ENCODE data around the gene S1PR1.
"Not testable (repeated sequence)": the region's sequence is repeated elsewhere in the genome, so short reads cannot be mapped to it uniquely, and the experiment has no call there.

Gene S1PR1

DNA sequence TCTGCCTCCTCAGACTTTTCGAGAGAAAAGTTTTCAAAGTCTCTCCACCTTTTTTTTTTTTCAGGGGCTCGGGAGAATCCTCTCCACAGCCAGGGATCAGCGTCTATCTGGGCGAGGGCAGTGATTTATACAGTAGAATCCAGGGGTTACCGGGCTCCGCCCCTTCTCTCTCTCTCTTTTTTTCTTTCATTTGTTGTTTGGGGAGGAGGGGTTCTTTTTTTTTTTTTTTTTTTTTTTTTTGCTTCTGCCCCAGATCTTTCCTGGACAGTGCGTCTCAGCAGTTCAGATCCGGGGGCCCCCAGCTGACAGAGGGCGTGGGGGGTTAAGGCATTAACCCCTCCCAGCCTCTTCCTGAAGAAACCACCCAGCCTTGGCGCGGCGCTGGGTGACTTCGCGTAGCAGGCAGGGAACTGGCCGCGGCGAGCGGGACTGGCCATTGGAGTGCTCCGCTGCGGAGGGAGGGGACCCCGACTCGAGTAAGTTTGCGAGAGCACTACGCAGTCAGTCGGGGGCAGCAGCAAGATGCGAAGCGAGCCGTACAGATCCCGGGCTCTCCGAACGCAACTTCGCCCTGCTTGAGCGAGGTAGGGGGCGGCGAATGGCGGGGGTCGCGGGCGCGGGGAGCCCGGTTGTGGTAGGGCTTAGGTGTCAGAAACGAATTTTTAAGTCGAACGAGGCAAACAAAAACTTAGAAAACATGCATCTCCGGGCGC is at the start of gene S1PR1:
S1PR1 (plus strand) TSS at position 504 of the 713 bp plus-strand sequence. CDS start 1,966 bp downstream, outside the sequence.
- no peak for DNase-seq

DNA sequence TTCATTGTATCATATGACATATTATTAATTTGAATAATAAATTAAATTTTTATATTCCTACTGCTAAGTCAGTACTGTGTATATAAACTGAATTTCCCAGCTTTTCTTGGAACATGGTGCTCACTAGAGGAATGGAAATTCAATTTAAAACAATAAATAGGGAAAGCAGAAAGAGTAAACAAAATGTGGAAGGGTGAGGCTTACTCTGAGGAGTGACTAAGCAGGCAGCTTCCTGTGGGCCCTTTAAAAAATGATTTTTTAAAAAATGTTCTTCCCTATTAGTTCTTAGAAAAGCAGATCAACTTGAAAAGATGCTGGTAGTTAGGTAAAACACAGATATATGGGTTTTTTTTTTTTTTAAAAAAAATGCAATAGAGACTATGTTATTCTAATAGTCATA is 49.5 kb upstream of the S1PR1 start:
- no peak for DNase-seq

DNA sequence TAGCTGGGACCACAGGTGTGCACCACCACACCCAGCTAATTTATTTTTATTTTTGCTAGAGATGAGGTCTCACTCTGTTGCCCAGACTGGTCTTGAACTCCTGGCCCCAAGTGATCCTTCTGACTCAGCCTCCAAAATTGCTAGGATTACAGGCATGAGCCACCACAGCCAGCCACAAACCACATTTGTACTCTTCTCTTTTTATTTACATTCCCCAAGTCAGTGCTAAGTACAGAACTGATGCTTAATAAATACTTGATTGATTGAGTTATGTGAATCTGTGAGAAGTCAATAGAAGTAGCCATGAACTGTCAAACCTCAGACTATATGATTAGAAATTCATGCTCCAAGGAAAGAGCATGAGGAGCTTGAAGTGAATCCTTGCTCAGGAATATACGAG is 48.5 kb upstream of the S1PR1 start:
- DNase-seq, result no peak

DNA sequence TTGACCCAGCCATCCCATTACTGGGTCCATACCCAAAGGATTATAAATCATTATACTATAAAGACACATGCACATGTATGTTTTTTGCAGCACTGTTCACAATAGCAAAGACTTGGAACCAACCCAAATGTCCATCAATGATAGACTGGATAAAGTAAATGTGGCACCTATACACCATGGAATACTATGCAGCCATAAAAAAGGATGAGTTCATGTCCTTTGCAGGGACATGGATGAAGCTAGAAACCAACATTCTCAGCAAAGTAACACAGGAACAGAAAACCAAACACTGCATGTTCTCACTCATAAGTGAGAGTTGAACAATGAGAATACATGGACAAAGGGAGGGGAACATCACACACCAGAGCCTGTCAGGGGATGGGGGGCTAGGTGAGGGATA is 47.9 kb upstream of the S1PR1 start:
- not testable (repeated sequence) for DNase-seq

DNA sequence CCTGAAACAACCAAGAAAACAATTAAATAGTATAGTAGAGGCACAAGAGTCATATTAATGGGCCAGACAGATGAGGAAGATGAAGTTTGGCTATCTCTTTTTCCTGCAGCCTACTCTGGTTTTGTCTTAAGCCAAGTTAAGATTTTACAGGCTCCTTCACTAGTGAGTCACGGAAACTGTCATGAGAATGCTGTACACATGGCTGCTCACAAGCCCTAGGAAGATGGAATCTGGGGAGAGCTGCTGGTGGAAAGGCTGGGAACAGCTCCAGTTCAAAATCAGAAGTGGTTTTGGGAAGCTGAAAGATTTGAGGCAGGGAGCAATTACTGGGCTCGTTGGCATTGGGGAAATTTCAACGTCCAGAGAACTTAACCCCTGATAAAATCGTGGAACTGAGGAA is 46.4 kb upstream of the S1PR1 start:
- DNase-seq, result no peak

DNA sequence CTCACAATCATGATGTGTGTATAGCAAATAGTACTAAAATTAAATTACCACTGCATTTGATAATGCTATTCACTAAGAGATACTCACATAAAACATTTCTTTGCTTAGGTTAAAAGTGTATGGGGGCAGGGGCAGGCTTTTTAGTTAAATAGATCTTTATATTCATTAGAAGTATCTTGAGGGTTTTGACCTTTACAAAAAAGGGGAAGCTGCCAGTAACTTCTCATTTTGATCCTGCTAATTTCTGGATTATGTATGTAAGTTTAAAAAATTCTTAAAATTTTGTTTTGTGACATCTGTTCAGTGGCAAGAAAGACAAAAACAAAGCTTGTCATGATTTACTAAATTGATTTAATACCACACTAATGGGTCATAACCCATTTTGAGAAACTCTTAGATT is 45.8 kb upstream of the S1PR1 start:
- no peak for DNase-seq

DNA sequence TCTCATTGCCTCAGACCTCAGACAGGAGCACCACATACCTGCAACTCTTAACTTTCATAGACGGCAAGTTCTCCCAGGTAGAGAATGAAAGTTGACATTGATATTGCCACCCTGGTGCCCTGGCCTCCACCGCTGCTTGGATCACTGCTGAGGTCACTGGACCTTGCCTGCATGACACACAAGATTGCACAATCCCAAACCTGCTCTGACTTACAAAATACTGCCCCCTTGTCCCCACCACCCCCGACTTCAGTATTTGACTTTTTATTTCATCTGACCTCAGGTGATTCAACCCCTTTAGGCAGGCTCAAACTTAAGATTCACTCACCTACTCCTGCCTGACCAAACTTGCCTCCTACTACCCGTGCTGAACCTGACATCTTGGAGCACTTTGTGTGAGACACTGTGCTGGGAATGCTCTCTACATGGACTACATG is 43.1 kb upstream of the S1PR1 start:
- DNase-seq, result no peak

DNA sequence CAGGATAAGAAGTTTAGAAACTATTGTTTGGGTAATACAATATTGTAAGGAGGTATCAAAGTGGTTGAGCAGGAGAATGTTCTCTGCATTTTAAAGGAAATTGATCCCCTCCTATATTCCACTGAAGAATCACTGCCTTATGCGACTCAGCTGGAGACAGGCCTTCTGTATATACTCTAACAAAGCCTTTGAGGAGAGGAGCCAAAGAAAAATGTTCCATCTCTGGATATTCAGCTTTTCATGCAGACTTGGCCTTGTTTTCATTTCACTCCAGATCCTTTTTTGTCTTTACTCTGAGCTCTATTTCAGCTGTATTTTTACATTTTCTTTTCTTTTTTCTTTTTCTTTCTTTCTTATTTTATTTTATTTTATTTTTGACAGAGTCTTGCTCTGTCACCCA is 42.1 kb upstream of the S1PR1 start:
- no peak for DNase-seq

DNA sequence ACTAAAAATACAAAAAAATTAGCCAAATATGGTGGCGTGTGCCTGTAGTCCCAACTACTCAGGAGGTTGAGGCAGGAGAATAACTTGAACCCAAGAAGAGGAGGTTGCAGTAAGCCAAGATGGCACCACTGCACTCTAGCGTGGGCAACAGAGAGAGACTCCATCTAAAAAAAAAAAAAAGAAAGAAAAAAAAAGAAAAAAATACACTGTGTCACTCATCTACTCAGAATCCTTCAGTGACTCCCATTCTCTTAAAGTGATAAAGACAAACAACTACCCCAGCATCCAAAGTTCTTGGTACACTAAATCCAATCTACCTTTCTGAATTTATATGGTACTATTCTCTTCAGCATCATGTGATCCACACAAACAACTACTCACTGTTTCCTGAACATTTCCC is 40.2 kb upstream of the S1PR1 start:
- DNase-seq, result no peak

DNA sequence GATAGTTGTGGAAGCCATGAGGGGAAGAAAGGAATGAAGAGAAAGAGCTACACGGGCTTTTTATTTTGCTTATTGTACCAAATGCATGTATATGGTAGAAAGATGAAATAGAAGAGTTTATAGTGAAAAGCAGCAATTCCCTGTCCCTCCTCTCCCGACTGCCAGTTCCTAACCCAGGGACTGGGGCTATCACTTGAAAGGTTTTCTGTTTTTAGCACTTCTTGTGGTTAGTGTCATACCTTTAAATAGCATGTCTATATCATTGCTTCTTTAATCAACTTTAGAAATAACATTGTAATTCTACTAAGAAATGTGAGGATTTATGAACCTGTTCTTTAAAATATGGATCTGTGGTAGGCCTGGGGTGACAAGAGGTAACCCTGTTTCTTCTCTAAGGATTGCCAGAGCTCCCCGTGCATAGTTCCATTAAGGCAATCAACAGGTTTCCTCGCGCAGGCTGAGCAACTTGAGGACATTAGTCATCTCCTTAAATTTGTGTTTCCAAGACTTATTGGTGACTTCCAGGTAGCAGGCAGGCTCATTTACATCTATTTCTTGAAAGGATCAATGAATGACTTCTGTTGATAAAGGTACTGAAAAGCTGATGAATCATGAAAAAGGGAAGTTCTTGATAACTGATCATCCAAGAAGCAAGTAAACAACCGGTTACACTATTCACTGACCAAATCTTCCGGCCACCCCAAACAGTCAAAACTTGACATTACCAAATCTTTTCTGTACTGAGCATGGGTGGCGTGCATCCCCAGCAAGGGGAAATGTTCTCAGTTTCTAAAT is 37.8 kb upstream of the S1PR1 start:
- DNase-seq, result no peak

DNA sequence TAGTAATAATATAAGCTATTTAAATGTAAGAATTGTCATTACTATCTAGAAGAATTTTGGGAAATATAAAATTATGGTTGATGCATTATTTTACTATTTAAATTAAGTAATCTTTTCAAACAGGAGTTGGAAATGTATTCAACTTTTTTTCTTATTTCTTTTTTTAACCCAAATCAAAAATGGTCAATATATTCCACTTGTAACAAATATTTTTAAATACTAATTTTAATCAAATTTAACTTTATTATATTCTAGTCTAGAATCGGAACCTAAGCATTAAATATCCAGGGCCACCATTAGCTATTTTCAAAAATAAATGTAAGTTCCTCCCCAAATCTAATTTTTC is 37.2 kb upstream of the S1PR1 start:
- DNase-seq, result no peak

DNA sequence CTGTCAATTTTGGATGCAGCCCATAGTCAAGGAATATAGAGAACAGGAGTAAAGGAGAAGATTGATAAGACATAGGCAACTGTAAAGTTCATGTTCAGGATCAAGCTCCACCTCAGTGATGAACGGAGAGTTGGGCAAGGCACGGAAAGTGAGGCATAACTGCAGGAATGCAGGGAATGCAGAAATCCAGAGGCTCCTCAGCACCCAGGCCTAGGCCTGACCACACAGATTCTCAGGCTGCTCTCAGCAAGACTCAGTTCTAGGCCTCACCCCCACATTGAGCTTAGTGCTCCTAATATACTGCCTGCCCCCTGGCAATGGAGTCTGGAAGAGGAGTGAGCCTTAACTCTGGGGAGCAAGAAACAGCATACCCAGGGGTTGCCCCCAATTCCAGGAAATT is 36.3 kb upstream of the S1PR1 start:
- DNase-seq, result no peak

DNA sequence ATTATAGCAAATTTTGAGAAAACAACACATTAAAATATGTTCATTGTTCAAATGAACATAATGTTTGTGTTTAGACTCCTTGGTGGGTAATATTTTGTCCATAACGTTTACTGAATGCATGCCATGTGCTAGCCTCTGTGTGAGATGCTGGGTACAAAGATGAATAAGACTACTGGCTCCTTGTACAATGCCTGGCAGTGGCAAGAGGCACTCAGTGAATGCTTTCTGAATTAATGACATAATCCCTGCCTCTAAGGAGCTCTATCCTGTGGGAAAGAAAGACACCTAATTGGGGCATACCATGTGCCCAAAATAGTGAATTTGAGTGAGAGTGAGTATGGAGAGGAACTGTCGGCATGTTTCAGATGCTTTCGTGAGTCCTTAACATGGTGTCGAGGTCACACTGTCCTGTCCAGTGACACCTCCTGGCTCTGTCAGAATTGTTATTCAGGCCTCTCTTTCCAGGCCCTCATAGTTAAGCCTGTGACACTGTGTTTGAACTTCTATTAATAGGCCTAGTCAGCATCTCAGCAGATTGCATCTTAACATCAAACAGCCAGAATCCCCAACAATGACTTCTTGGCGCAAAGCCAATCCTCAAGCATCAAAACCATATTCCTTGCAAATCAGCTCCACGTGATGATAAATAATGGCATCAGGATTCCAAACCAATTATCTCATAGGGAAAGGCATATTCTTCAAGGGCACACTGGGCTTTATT is 32.8 kb upstream of the S1PR1 start:
- DNase-seq, result no peak

DNA sequence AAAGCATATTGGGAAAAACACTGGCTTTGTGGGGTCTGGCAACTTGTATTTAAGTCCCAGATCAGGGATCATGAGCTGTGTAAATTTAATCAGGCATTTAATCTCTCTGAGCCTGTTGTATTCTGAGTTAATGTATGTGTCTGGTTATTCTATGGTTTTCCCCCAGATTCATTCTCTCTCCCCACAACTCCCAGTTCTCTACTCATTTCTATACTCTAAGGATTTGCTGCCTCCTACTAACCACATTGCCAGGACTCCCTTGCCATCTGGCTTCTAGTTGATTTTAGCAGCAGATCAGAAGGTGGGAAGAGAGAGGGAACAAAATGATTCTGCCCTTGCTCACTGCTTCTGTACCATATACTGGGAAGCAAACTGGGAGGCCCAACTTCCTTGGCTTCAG is 31.4 kb upstream of the S1PR1 start:
- DNase-seq, result no peak

DNA sequence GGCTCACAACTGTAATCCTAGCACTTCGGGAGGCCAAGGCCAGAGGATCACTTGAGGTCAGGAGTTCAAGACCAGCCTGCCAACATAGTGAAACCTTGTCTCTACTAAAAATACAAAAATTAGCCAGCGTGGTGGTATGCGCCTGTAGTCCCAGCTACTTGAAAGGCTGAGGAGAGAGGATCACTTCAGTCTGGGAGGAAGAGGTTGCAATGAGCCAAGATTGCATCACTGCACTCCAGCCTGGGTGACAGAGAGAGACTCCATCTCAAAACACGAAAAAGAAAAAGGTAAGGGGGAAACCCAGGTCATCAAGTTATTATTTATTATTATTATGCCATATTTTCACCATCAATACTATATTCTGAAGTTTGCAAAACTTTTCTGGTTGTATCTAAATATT is 30.7 kb upstream of the S1PR1 start:
- not testable (repeated sequence) for DNase-seq

DNA sequence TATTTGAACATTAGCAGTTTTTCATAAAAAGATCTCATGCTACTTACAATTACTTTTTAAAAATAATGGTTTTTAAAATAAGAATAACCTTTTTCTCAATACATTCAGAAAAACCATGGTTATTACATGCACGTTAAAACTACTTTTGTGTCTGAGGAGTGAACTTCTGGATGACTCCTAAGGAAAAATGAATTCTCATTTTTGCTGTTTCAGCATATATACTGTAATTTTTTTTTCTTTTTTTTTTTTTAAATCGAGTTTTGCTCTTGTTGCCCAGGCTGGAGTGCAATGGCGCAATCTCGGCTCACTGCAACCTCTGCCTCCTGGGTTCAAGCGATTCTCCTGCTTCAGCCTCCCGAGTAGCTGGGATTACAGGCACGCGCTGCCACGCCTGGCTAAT is 29.5 kb upstream of the S1PR1 start:
- not testable (repeated sequence) for DNase-seq

DNA sequence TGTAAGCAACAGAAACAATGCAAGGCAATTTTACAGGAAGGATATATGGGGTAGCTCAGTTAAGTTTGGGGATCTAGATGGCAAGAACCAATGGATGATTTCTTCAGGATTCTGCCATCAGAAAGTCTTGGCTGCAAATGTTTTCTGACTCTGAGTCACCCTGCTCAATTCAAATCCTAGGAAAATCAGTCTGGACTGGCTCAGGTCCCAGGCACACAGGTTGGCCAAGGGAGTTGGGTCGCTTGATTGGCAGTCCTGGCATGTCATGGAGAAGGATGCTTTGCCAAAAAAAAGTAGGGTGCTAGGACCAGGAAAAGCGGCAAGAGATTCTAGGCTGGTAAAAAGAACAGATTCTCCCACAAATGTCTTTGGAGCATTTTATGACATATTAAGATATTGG is 28.9 kb upstream of the S1PR1 start:
- DNase-seq, result no peak

DNA sequence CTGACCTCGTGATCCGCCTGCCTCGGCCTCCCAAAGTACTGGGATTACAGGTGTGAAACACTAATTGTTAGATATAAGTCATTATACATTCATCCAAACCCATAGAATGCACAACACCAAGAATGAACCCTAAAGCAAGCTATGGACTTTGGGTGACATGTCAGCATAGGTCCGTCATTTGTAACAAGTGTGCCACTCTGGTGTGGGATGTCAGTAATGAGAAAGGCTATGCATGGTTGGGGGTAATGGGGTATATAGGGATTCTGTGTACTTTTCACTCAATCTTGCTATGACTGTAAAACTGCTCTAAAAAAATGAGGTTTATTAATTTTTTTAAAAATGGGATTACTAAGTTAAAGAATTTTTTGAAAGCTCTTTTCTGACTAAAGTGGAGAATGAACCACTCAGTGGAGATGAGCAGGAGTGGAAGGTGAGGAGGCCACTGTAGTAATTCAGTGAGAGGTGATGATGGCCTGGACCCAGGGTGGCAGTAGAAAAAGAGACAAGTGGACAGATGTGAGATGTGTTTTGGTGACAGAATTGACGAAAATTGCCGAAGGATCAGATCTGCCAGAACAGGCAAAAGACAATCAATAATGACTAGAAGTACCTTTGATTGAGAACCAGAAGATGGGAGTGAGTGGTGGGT is 21.3 kb upstream of the S1PR1 start:
- no peak for DNase-seq

DNA sequence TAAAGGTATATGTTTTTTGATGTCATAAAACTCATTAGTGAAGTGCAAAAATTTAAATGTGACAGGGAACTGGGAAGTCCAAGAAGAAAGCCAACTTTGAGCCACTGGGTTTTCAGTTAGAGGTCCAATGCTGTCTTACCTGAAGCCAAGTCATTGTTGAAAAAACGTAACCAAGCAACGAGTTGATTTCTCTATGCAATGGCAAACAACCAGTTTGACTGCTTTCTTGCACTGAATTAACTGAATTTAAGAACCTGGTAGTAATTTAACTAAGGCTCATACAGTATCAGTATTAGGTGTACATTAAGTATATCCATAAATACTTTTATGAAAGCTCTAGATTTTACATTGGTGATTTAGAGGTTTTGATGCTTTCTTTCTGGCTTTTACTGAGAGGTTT is 20.2 kb upstream of the S1PR1 start:
- DNase-seq, result no peak

DNA sequence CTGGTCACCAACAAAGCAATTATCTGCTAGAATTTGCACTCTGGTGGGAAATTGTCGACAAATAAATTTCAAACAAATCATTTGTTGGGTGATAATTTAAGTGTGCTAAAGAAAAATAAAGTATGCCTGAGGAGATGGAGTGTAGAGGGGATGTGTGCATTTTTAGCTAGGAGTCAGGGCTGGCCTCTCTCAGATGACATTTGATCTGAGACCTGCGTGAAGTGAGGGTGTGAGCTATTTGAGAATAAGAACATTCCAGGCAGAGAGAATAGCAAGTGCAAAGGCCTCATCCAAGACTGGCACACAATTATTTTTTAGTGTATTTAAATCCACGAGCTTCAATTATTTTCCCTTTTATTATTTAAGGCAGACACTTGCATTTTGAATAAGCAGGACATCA is 19.7 kb upstream of the S1PR1 start:
- no peak for DNase-seq

DNA sequence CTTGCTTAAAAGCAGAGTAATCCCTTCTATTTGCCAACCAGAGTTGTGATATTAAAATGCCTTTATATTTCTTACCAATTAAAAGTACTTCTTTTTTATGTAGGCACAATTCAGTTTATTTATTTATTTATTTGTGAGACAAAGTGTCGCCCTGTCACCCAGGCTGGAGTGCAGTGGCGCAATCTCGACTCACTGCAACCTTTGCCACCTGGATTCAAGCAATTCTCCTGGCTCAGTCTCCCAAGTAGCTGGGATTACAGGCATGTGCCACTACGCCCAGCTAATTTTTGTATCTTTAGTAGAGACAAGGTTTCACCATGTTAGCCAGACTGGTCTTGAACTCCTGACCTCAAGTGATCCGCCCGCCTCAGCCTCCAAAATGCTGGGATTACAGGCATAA is 17.9 kb upstream of the S1PR1 start:
- DNase-seq, result not testable (repeated sequence)

DNA sequence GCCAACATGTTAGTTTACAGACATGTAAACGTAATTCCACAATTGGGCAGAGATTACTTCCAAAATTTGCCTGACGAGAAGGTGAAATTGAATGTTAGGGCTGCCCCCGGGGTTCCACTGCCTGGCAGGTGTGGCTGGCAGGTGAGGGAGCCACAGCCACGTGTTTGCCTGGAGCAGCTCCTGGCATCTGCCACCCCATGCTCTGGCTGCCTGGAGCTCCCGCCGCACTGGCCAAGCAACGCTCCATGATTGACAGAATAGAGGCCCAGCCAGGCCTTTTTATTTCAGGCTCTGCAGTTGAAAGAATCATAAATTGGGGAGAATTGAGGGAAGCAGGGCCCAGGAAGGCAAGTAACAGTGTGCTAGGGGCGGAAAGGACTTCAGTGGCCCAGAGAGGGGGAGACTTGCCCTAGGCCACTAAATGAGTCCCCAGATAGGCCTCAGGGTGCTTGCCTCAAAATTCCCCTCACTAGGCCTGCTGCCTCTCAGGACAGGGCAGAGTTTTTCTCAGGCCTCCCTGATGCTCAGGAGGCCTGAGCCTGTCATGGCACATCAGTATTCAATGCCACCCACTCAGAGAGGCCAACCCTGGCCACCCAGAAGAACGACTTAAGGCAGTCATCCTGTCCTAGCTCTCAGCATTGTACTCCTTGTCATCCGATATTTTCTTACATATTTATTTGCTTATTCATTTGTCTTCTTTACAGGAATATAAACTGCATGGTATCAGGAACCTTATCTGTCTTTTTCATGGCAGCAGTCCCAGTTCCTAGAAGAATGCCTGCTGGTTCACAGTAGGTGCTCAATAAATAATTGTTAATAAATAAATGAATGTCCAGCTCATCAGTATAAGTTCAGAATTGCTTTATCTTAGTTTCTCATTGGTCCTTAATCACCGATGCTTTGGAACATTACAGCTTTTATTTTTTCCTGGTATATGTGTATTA is 16.6 kb upstream of the S1PR1 start:
- DNase-seq, result no peak

Measured in DMS 273 treated with DMSO at 0.1 percent for 48 hours (cell line).